HCT116 (cell line): ENCODE data around the gene IL1RN. TPM values are rescaled to one million over a fixed set of nuclear protein-coding genes. Genes with fewer than 3 reads are reported as not detected.

Experiments used
- ATAC-seq: fragments of 200-7000 bp; cut with Tn5 transposase; 2 replicates; pipeline ENCODE4 v1.9.1; 2020; ENCODE audit warnings: mild to moderate bottlenecking, moderate library complexity
- BruUV-seq: library from RNA; stranded (reverse); fragments of 400-500 nt; replicated peaks from 2 replicates; lab custom pipeline; 2021; lab: Mats Ljungman, UMichigan
- CTCF ChIA-PET: fragments of 300-600 bp; sonication (Branson Sonifier 250); formaldehyde crosslinking; loops from one replicate; lab custom pipeline; 2021; ENCODE audit warnings: antibody characterized with exemption; lab: Charles Lee
- POLR2A ChIA-PET: fragments of 300-600, 350-600 bp; sonication (Branson Sonifier 250); formaldehyde crosslinking; loops from one replicate; lab custom pipeline; 2021; ENCODE audit warnings: antibody characterized with exemption; lab: Charles Lee
- RAD21 ChIA-PET, 2 experiments: fragments of 300-600 bp; sonication (Branson Sonifier 250); formaldehyde crosslinking; loops; one replicate each; lab custom pipeline; 2023; ENCODE audit warnings: low total read pairs in 2 of 2; ENCODE audit not compliant: uncharacterized antibody in 2 of 2, unreplicated experiment in 2 of 2, low non-redundant PET in 1 of 2; lab: Charles Lee
- DNase-seq: peaks from one replicate; pipeline ENCODE4 v3.0.0-alpha.2; 2010; ENCODE audit warnings: low read depth, low spot score
- H2AFZ ChIP-seq: fragments of 200-600 bp; shearing (Covaris generic), sonication (generic); 2 replicates; pipeline ENCODE4 v1.6.1; 2017; ENCODE audit warnings: low read depth, mixed run types, mixed read lengths, antibody characterized with exemption, low read length; ENCODE audit not compliant: poor library complexity, severe bottlenecking
- H3K27ac ChIP-seq: 2 replicates; pipeline ENCODE4 v1.5.1; 2012; ENCODE audit warnings: low read depth, low read length
- H3K27me3 ChIP-seq: fragments of 200-600 bp; sonication (generic); 2 replicates; pipeline ENCODE4 v1.6.1; 2016; ENCODE audit warnings: mixed run types, low read length, mixed read lengths; ENCODE audit not compliant: insufficient read depth
- H3K36me3 ChIP-seq, 2 experiments: fragments of 200-500 bp in 1 of 2; fragments of 200-600 bp in 1 of 2; sonication (Bioruptor generic) in 1 of 2; sonication (generic) in 1 of 2; 2 replicates each; pipeline versions ENCODE4 v1.5.1 to v1.6.1; 2014 to 2016; ENCODE audit warnings: low read length in 2 of 2, inconsistent platforms in 1 of 2, mixed read lengths in 1 of 2, mixed run types in 1 of 2; ENCODE audit not compliant: insufficient read depth in 2 of 2, control insufficient read depth in 1 of 2
- H3K4me1 ChIP-seq, 2 experiments: fragments of 200-600 bp in 1 of 2; sonication (generic) in 1 of 2; 2 replicates each; pipeline versions ENCODE4 v1.5.1 to v1.6.1; 2012 to 2017; ENCODE audit warnings: low read length in 2 of 2, inconsistent platforms in 1 of 2, mild to moderate bottlenecking in 1 of 2, mixed read lengths in 1 of 2, mixed run types in 1 of 2, moderate library complexity in 1 of 2; ENCODE audit not compliant: insufficient read depth in 2 of 2, control insufficient read depth in 1 of 2
- H3K4me2 ChIP-seq: fragments of 200-600 bp; sonication (generic); 2 replicates; pipeline ENCODE4 v1.6.1; 2017; ENCODE audit warnings: mixed run types, low read length, mixed read lengths
- H3K4me3 ChIP-seq, 2 experiments: fragments of 200-600 bp in 1 of 2; sonication (generic) in 1 of 2; replicated peaks in 1 of 2; 2 replicates each; pipeline ENCODE4 v1.5.1; 2011 to 2016; ENCODE audit warnings: low read length in 2 of 2, control low read depth in 1 of 2, low read depth in 1 of 2, mild to moderate bottlenecking in 1 of 2, mixed read lengths in 1 of 2, mixed run types in 1 of 2
- H3K79me2 ChIP-seq: fragments of 200-600 bp; sonication (generic); 2 replicates; pipeline ENCODE4 v1.6.1; 2017; ENCODE audit warnings: mild to moderate bottlenecking, mixed run types, low read length, moderate library complexity, mixed read lengths; ENCODE audit not compliant: insufficient read depth
- H3K9ac ChIP-seq: fragments of 200-600 bp; sonication (generic); 2 replicates; pipeline ENCODE4 v1.6.1; 2016; ENCODE audit warnings: low read length, mixed read lengths
- H3K9me2 ChIP-seq: fragments of 200-600 bp; sonication (generic), shearing (Covaris generic); 2 replicates; pipeline ENCODE4 v1.6.1; 2017; ENCODE audit warnings: mixed run types, mild to moderate bottlenecking, moderate library complexity; ENCODE audit not compliant: insufficient read depth
- H3K9me3 ChIP-seq, 2 experiments: fragments of 200-500 bp in 1 of 2; fragments of 200-600 bp in 1 of 2; sonication (Bioruptor generic) in 1 of 2; sonication (generic) in 1 of 2; 2 replicates each; pipeline ENCODE4 v1.6.1; 2014 to 2017; ENCODE audit warnings: low read length in 2 of 2, mixed read lengths in 2 of 2, inconsistent platforms in 1 of 2, low read depth in 1 of 2, mild to moderate bottlenecking in 1 of 2, mixed run types in 1 of 2, moderate library complexity in 1 of 2; ENCODE audit not compliant: control insufficient read depth in 1 of 2, insufficient read depth in 1 of 2
- H4K20me1 ChIP-seq: fragments of 200-600 bp; sonication (generic), shearing (Covaris generic); 2 replicates; pipeline ENCODE4 v1.6.1; 2017; ENCODE audit warnings: mixed run types, mild to moderate bottlenecking, moderate library complexity; ENCODE audit not compliant: insufficient read depth
- ATF3 ChIP-seq: IDR thresholded peaks from 2 replicates; pipeline ENCODE4 v1.6.1; 2012
- CBX3 ChIP-seq: IDR thresholded peaks from 2 replicates; pipeline ENCODE4 v1.6.1; 2012; ENCODE audit warnings: low read depth
- CEBPB ChIP-seq: IDR thresholded peaks from 2 replicates; pipeline ENCODE4 v1.6.1; 2012; ENCODE audit warnings: low read depth
- CTCF ChIP-seq, 3 experiments: fragments of 200-600 bp in 1 of 3; sonication (generic) in 1 of 3; IDR thresholded peaks in 2 of 3; conservative IDR thresholded peaks in 1 of 3; 2 replicates each; pipeline ENCODE4 v1.5.1; 2012 to 2017; ENCODE audit warnings: low read depth in 2 of 3, low read length in 2 of 3, antibody characterized with exemption in 1 of 3, borderline replicate concordance in 1 of 3, control low read depth in 1 of 3, mild to moderate bottlenecking in 1 of 3, mixed read lengths in 1 of 3, mixed run types in 1 of 3, moderate library complexity in 1 of 3; ENCODE audit not compliant: insufficient read depth in 1 of 3
- EGR1 ChIP-seq: IDR thresholded peaks from 2 replicates; pipeline ENCODE4 v1.6.1; 2012; ENCODE audit warnings: low read depth
- ELF1 ChIP-seq: IDR thresholded peaks from 2 replicates; pipeline ENCODE4 v1.6.1; 2012; ENCODE audit warnings: low read depth, borderline replicate concordance
- EZH2 ChIP-seq: fragments of 200-600 bp; sonication (generic); IDR thresholded peaks from 2 replicates; pipeline ENCODE4 v1.6.1; 2017; ENCODE audit warnings: antibody characterized with exemption, mixed run types
- FOSL1 ChIP-seq: IDR thresholded peaks from 2 replicates; pipeline ENCODE4 v1.6.1; 2012; ENCODE audit warnings: low read depth
- MAX ChIP-seq: IDR thresholded peaks from 2 replicates; pipeline ENCODE4 v1.6.1; 2012
- POLR2A ChIP-seq: IDR thresholded peaks from 2 replicates; pipeline ENCODE4 v1.7.0; 2011; ENCODE audit warnings: borderline replicate concordance; ENCODE audit not compliant: insufficient read depth, insufficient read length; ENCODE audit errors: extremely low read depth
- RAD21 ChIP-seq: IDR thresholded peaks from 2 replicates; pipeline ENCODE4 v1.6.1; 2012; ENCODE audit warnings: low read depth, mild to moderate bottlenecking
- REST ChIP-seq: IDR thresholded peaks from 2 replicates; pipeline ENCODE4 v1.6.1; 2012; ENCODE audit warnings: low read depth
- SIN3A ChIP-seq: IDR thresholded peaks from 2 replicates; pipeline ENCODE4 v1.6.1; 2012; ENCODE audit warnings: low read depth
- SP1 ChIP-seq: IDR thresholded peaks from 2 replicates; pipeline ENCODE4 v1.6.1; 2012; ENCODE audit warnings: low read depth
- SRF ChIP-seq: IDR thresholded peaks from 2 replicates; pipeline ENCODE4 v1.6.1; 2012; ENCODE audit warnings: low read depth
- ZFX ChIP-seq: fragments of 450-650 bp; IDR thresholded peaks from 2 replicates; pipeline ENCODE4 v1.6.1; 2017
- intact Hi-C: fragments of 100-400 bp; cut with micrococcal nuclease; formaldehyde crosslinking; loops from 2 replicates; pipeline ENCODE4 v1.10.0; 2022
- total RNA-seq: library from RNA; stranded (reverse); gene quantifications from one replicate; pipeline ENCODE4 v1.2.1, GENCODE V29; 2021; ENCODE audit not compliant: unreplicated experiment

The IL1RN gene
- total RNA-seq, 1 experiment from 2014 or later: 0.25 TPM

- TF ChIP-seq REST: no peak
- no peak for TF ChIP-seq EZH2
- no peak for TF ChIP-seq CTCF (IDR thresholded peaks at IDR 0.05 in 2 of 3, conservative IDR thresholded peaks at IDR 0.05 in 1 of 3; ENCODE audit: borderline replicate concordance in 1 of 3, insufficient read depth in 1 of 3, low read depth in 2 of 3, low read length in 2 of 3)
- no peak for TF ChIP-seq ELF1
Observed at GRCh38 chr2:113142290-113142689, 14.9 kb downstream of the IL1RN start (continued).

GRCh38 chr2:113144259-113144658, 16.9 kb downstream of the IL1RN start:
- Histone ChIP-seq H3K4me2 (no peak overlapping the region), H3K79me2 (no peaks in the 10 kb centered on the region), H3K27ac (no peak overlapping the region), H3K36me3 (no peaks in the 10 kb centered on the region), H3K27me3 (no peaks in the 10 kb centered on the region), H3K9me3 (no peaks in the 10 kb centered on the region), H3K9ac (no peak overlapping the region), H3K4me1 (peaks cover 0 to 2% of the 10 kb centered on the region in 2 experiments; a peak in 1 of 4 replicates), H3K4me3 (no peak overlapping the region), H2AFZ (no peak overlapping the region), H4K20me1 (no peaks in the 10 kb centered on the region), H3K9me2 (no peaks in the 10 kb centered on the region)
- TF ChIP-seq SIN3A: no peak
- TF ChIP-seq MAX: no peak
- TF ChIP-seq EZH2: no peak
- no peak for TF ChIP-seq CBX3
- TF ChIP-seq ATF3: no peak
- TF ChIP-seq CEBPB: no peak
- no peak for TF ChIP-seq POLR2A
- no peak for TF ChIP-seq SP1
- TF ChIP-seq FOSL1: no peak
- no peak for TF ChIP-seq ELF1
- TF ChIP-seq ZFX: no peak
- no peak for TF ChIP-seq SRF
- no peak for TF ChIP-seq EGR1
- no peak for TF ChIP-seq RAD21
- TF ChIP-seq REST: no peak
- DNase-seq: no peak
- no peak for ATAC-seq
- ChIA-PET RAD21 (no interaction called here), CTCF (interaction anchor here (1.9 kb wide), 1 partner anchor 7 kb away, joined by 5 read pairs; no protein-coding TSS in a partner anchor), POLR2A (no interaction called here)
- BruUV-seq: no TSS peak
- intact Hi-C loops: no loop called here
